Measurements from ENCODE around the gene AFG3L2. TPM values are rescaled to one million over a fixed set of nuclear protein-coding genes. Genes with fewer than 3 reads are reported as not detected.

Gene AFG3L2
- total and polyA plus RNA-seq, 4 donors = 16.4 to 41.3 (median 33.8) TPM

DNA sequence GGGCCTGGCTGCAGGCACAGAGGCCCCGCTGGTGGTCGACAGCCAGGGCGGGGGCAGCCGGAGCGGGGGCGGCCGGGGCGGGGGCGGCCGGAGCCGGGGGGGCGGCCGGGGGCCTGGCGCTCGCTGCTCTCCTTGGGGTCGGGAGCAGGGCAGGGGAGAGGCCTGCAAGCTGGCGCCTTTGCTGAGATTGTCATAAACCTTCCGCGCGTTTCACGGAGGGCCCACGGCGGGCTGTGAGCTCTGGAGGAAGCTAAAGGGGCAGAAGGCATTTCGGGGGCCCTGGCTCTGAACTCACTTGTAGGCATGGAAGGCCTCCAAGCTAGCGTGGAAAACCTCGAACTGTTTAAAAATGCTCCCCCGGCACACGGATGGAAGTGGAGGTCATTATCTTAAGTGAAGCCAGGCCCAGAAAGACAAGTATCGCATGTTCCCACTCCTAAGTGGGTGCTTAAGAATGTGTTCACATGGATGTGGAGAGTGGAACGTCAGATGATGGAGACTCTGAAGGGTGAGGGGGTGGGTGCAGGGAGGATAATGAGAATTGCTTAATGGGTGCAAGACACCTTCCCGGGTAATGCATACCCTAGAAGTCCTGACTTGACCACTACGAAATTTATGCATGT, 31.3 kb upstream of the AFG3L2 start:
- H3K4me1 ChIP-seq (ENCODE audit: control insufficient read depth in 5 of 5, insufficient read depth in 5 of 5, low read length in 5 of 5) = peaks cover 0 to 10% (median 6%) of the 10 kb centered on the region in 5 donors
- no peak for TF ChIP-seq CTCF (IDR thresholded peaks at IDR 0.05; ENCODE audit: control extremely low read depth, extremely low read depth)
- peak overlapping the region; percentile 46 to 68 for H3K9ac ChIP-seq (ENCODE audit: insufficient read depth in 1 of 2, low read length in 2 of 2)
- DNase-seq (peak in 2 of 3 donors; percentile 58 to 61), ATAC-seq (ENCODE audit: insufficient read depth, low FRiP score) (no peak)
- H3K27me3 ChIP-seq (ENCODE audit: control insufficient read depth in 3 of 3, insufficient read depth in 3 of 3, low read length in 2 of 3) = peaks cover 0 to 5% (median 3%) of the 10 kb centered on the region in 3 donors
- H3K9me3 ChIP-seq (ENCODE audit: control insufficient read depth in 4 of 4, insufficient read depth in 3 of 4, low read length in 3 of 4) = peaks cover 0 to 2% (median 0%) of the 10 kb centered on the region in 4 donors
- peak overlapping the region; percentile 80 to 88 for H3K27ac ChIP-seq (ENCODE audit: low read depth in 1 of 2, low read length in 1 of 2)
- H3K4me3 ChIP-seq = peak overlapping the region; percentile 69
- WGBS, 2 donors = 4 to 9% methylated on average over 31 to 32 of the region's 32 CpGs
- no peaks in the 10 kb centered on the region for H3K36me3 ChIP-seq (ENCODE audit: control insufficient read depth in 4 of 4, insufficient read depth in 4 of 4, low read length in 4 of 4)

DNA sequence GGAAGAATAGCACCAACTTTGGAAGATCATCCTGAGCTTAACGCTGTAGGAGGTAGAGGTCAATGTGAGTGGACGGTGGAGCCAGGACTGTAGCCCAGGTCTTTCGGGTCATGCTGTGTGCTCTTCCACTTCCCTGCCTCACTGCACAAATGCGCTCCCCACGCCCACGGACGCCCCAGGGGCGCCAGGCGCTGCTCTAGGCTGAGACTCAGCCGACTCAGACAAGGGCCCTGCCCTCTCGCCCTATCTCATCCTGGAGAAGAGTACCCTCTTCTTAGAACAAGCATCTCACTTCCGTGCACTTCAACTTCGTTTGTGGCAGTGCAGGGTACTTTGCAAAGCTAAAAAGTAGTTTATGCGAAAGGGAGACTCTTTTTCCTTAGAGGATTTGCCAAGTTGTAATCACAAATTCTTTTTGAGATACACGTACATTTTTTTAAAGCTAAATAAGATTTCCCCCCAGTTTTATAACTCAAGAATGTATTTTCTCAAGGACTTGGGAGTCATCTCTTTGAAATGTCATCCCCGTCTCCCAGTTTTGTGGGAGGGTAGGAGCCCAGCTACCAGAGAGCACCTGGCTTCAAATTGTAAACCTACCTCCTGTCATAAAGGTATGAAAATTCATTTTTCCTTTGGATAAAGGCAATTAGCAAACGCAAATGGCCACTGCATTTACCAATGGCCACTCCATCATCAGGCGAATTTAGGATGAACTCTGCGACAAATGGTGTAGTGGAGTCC, 29.5 kb upstream of the AFG3L2 start:
- no peak for ATAC-seq (ENCODE audit: insufficient read depth, low FRiP score)
- no peak overlapping the region for H3K27ac ChIP-seq (ENCODE audit: low read depth in 1 of 2, low read length in 1 of 2)
- H3K4me3 ChIP-seq = no peak overlapping the region
- no peak for DNase-seq
- no peak for TF ChIP-seq CTCF (IDR thresholded peaks at IDR 0.05; ENCODE audit: control extremely low read depth, extremely low read depth)
- WGBS, 2 donors = 69 to 82% methylated on average over 19 of the region's 19 CpGs
- no peak overlapping the region for H3K9ac ChIP-seq (ENCODE audit: insufficient read depth in 1 of 2, low read length in 2 of 2)
- H3K27me3 ChIP-seq (ENCODE audit: control insufficient read depth in 3 of 3, insufficient read depth in 3 of 3, low read length in 2 of 3) = peaks cover 0 to 5% (median 3%) of the 10 kb centered on the region in 3 donors
- H3K4me1 ChIP-seq (ENCODE audit: control insufficient read depth in 5 of 5, insufficient read depth in 5 of 5, low read length in 5 of 5) = peaks cover 0 to 10% (median 6%) of the 10 kb centered on the region in 5 donors
- H3K36me3 ChIP-seq (ENCODE audit: control insufficient read depth in 4 of 4, insufficient read depth in 4 of 4, low read length in 4 of 4) = no peaks in the 10 kb centered on the region
- H3K9me3 ChIP-seq (ENCODE audit: control insufficient read depth in 4 of 4, insufficient read depth in 3 of 4, low read length in 3 of 4) = peaks cover 0 to 2% (median 0%) of the 10 kb centered on the region in 4 donors

- peaks cover 0 to 2% (median 0%) of the 10 kb centered on the region in 4 donors for H3K9me3 ChIP-seq (ENCODE audit: control insufficient read depth in 4 of 4, insufficient read depth in 3 of 4, low read length in 3 of 4)
- DNase-seq (no peak), ATAC-seq (ENCODE audit: insufficient read depth, low FRiP score) (no peak)
- H3K36me3 ChIP-seq (ENCODE audit: control insufficient read depth in 4 of 4, insufficient read depth in 4 of 4, low read length in 4 of 4) = no peaks in the 10 kb centered on the region
- no peak overlapping the region for H3K9ac ChIP-seq (ENCODE audit: insufficient read depth in 1 of 2, low read length in 2 of 2)
- peaks cover 0 to 5% (median 3%) of the 10 kb centered on the region in 3 donors for H3K27me3 ChIP-seq (ENCODE audit: control insufficient read depth in 3 of 3, insufficient read depth in 3 of 3, low read length in 2 of 3)
- no peak for TF ChIP-seq CTCF (IDR thresholded peaks at IDR 0.05; ENCODE audit: control extremely low read depth, extremely low read depth)
- WGBS, 2 donors = 84 to 93% methylated on average over 3 of the region's 3 CpGs
- peaks cover 0 to 10% (median 3%) of the 10 kb centered on the region in 5 donors for H3K4me1 ChIP-seq (ENCODE audit: control insufficient read depth in 5 of 5, insufficient read depth in 5 of 5, low read length in 5 of 5)
- no peak overlapping the region for H3K27ac ChIP-seq (ENCODE audit: low read depth in 1 of 2, low read length in 1 of 2)
- no peak overlapping the region for H3K4me3 ChIP-seq
Observed at GRCh38 chr18:12405066-12405465, 28.0 kb upstream of the AFG3L2 start.

All from lung (tissue), 12 donors.